ENCODE data around the gene MRO. TPM values are rescaled to one million over a fixed set of nuclear protein-coding genes. Genes with fewer than 3 reads are reported as not detected.

The MRO gene
- total and polyA plus RNA-seq, 2 donors (not counting 1 experiment from before 2014, with no cell fraction given), result under 0.01 to 0.02 TPM

GRCh38 chr18:50819027-50819727 is 639 bp downstream of the MRO start:
- TF ChIP-seq CTCF (conservative IDR thresholded peaks at IDR 0.05 in 1 of 2, IDR thresholded peaks at IDR 0.05 in 1 of 2; ENCODE audit: low read depth in 1 of 2, low read length in 2 of 2), result peak; percentile 12 to 15
- TF ChIP-seq EZH2 (IDR thresholded peaks at IDR 0.05; ENCODE audit: low read length, missing control alignments), result no peak
- peak in 1 of 2 donors; percentile 39 for DNase-seq (ENCODE audit: low read depth in 2 of 2)
- H3K9me3 ChIP-seq (ENCODE audit: control insufficient read depth, insufficient read depth, low read depth, low read length), result no peaks in the 10 kb centered on the region
- H3K4me1 ChIP-seq (ENCODE audit: control insufficient read depth, extremely low read depth, insufficient read depth, low read length), result peaks cover 2% of the 10 kb centered on the region
- no peaks in the 10 kb centered on the region for H3K79me2 ChIP-seq (ENCODE audit: control insufficient read depth, insufficient read depth, low read length)
- no peaks in the 10 kb centered on the region for H3K36me3 ChIP-seq (ENCODE audit: control insufficient read depth, insufficient read depth, low read length)
- no peaks in the 10 kb centered on the region for H3K27me3 ChIP-seq (ENCODE audit: control insufficient read depth, insufficient read depth, low read length)
- H4K20me1 ChIP-seq (ENCODE audit: control insufficient read depth, extremely low read depth, insufficient read depth, low read length), result no peaks in the 10 kb centered on the region
- peak overlapping the region; percentile 13 to 55 (median 45) for H3K4me3 ChIP-seq (replicated peaks in 1 of 4; ENCODE audit: control extremely low read depth in 1 of 4, insufficient read depth in 1 of 4, low read depth in 3 of 4, low read length in 4 of 4)
- H3K27ac ChIP-seq (ENCODE audit: insufficient read depth, low read length), result no peak overlapping the region
- H3K4me2 ChIP-seq (ENCODE audit: extremely low read depth, insufficient read depth, low read length), result peak overlapping the region; percentile 87
- peak overlapping the region; percentile 61 for H2AFZ ChIP-seq (ENCODE audit: low read length)
- H3K9ac ChIP-seq (ENCODE audit: insufficient read depth, low read length), result no peak overlapping the region

- H4K20me1 ChIP-seq (ENCODE audit: control insufficient read depth, extremely low read depth, insufficient read depth, low read length), result no peaks in the 10 kb centered on the region
- no peaks in the 10 kb centered on the region for H3K27me3 ChIP-seq (ENCODE audit: control insufficient read depth, insufficient read depth, low read length)
- H2AFZ ChIP-seq (ENCODE audit: low read length), result no peak overlapping the region
- peak in 1 of 2 donors; percentile 51 for DNase-seq (ENCODE audit: low read depth in 2 of 2)
- TF ChIP-seq CTCF (conservative IDR thresholded peaks at IDR 0.05 in 1 of 2, IDR thresholded peaks at IDR 0.05 in 1 of 2; ENCODE audit: low read depth in 1 of 2, low read length in 2 of 2) (no peak), EZH2 (IDR thresholded peaks at IDR 0.05; ENCODE audit: low read length, missing control alignments) (no peak)
- no peak overlapping the region for H3K4me3 ChIP-seq (replicated peaks in 1 of 4; ENCODE audit: control extremely low read depth in 1 of 4, insufficient read depth in 1 of 4, low read depth in 3 of 4, low read length in 4 of 4)
- no peaks in the 10 kb centered on the region for H3K36me3 ChIP-seq (ENCODE audit: control insufficient read depth, insufficient read depth, low read length)
- no peak overlapping the region for H3K27ac ChIP-seq (ENCODE audit: insufficient read depth, low read length)
- no peak overlapping the region for H3K9ac ChIP-seq (ENCODE audit: insufficient read depth, low read length)
- H3K9me3 ChIP-seq (ENCODE audit: control insufficient read depth, insufficient read depth, low read depth, low read length), result no peaks in the 10 kb centered on the region
- peaks cover 2% of the 10 kb centered on the region for H3K4me1 ChIP-seq (ENCODE audit: control insufficient read depth, extremely low read depth, insufficient read depth, low read length)
- H3K4me2 ChIP-seq (ENCODE audit: extremely low read depth, insufficient read depth, low read length), result no peak overlapping the region
- no peaks in the 10 kb centered on the region for H3K79me2 ChIP-seq (ENCODE audit: control insufficient read depth, insufficient read depth, low read length)
Observed at GRCh38 chr18:50816419-50817166, 3.2 kb downstream of the MRO start.

DNA sequence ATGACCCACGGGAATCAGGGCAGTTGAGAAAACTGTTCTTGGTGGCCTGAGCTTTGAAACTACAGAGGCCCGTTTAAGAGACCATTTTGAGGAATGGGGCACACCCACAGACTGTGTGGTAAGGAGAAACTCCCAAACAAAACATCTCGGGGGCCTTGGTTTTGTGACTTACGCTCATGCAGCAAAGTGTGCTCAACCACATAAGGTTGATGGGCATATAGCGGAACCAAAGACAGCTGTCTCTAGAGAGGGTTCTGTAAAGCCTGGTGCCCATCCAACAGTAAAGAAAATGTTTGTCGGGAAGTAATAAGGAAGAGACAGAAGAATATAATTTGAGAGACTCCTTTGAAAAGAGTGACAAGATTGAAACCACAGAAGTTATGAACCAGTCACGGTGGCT is 5.4 kb downstream of the MRO start:
- no peak for DNase-seq (ENCODE audit: low read depth in 2 of 2)
- Histone ChIP-seq H3K79me2 (ENCODE audit: control insufficient read depth, insufficient read depth, low read length) (no peaks in the 10 kb centered on the region), H3K36me3 (ENCODE audit: control insufficient read depth, insufficient read depth, low read length) (no peaks in the 10 kb centered on the region), H3K27ac (ENCODE audit: insufficient read depth, low read length) (no peak overlapping the region), H2AFZ (ENCODE audit: low read length) (no peak overlapping the region), H3K4me1 (ENCODE audit: control insufficient read depth, extremely low read depth, insufficient read depth, low read length) (no peaks in the 10 kb centered on the region), H3K9me3 (ENCODE audit: control insufficient read depth, insufficient read depth, low read depth, low read length) (no peaks in the 10 kb centered on the region), H4K20me1 (ENCODE audit: control insufficient read depth, extremely low read depth, insufficient read depth, low read length) (no peaks in the 10 kb centered on the region), H3K27me3 (ENCODE audit: control insufficient read depth, insufficient read depth, low read length) (no peaks in the 10 kb centered on the region), H3K9ac (ENCODE audit: insufficient read depth, low read length) (no peak overlapping the region), H3K4me3 (replicated peaks in 1 of 4; ENCODE audit: control extremely low read depth in 1 of 4, insufficient read depth in 1 of 4, low read depth in 3 of 4, low read length in 4 of 4) (no peak overlapping the region), H3K4me2 (ENCODE audit: extremely low read depth, insufficient read depth, low read length) (no peak overlapping the region)
- TF ChIP-seq CTCF (conservative IDR thresholded peaks at IDR 0.05 in 1 of 2, IDR thresholded peaks at IDR 0.05 in 1 of 2; ENCODE audit: low read depth in 1 of 2, low read length in 2 of 2), result no peak
- TF ChIP-seq EZH2 (IDR thresholded peaks at IDR 0.05; ENCODE audit: low read length, missing control alignments), result no peak

Data from fibroblast of lung (primary cell).